Measurements from ENCODE around the gene CSN1S1. TPM values are rescaled to one million over a fixed set of nuclear protein-coding genes. Genes with fewer than 3 reads are reported as not detected.

The CSN1S1 gene
- total RNA-seq, 1 experiment from 2014 or later = not detected

DNA sequence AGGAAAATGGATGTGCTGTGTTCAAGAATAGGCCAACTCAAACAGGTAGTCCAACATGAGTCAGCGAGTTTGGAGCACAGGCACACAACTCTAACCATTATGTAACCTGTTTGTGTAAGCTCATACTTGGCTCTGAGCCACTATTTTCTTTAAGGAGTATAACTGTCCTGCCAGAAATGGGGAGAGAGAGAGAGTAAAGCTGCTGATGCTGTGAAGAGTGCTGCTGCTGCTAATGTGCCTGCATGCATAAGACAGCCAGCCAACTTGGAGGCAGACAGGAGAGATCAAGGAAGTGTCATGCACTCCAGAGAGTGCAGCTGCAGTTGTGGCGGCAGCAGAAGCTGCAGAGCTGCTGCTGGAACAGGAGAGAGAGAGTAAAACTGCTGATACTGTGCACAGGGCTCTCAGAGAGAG lies 53.2 kb downstream of the CSN1S1 start:
- Mint-ChIP-seq H3K4me1 (peaks cover 6% of the 10 kb centered on the region; the same call in 1 of the 2 replicates), H3K36me3 (no peaks in the 10 kb centered on the region), H3K27me3 (ENCODE audit: low read depth) (no peaks in the 10 kb centered on the region), H3K9me3 (no peaks in the 10 kb centered on the region), H3K27ac (no peak overlapping the region; the same call in 1 of the 2 replicates), H3K4me3 (no peak overlapping the region)
- TF ChIP-seq TEAD1 (CRISPR knock-in tag; IDR thresholded peaks at IDR 0.05) (no peak), MXD4 (CRISPR knock-in tag; IDR thresholded peaks at IDR 0.05; ENCODE audit: borderline replicate concordance) (no peak), RELA (CRISPR knock-in tag; IDR thresholded peaks at IDR 0.05; ENCODE audit: borderline replicate concordance) (no peak), ZNF219 (CRISPR knock-in tag; IDR thresholded peaks at IDR 0.05; ENCODE audit: borderline replicate concordance) (no peak), NR3C1 (CRISPR knock-in tag; conservative IDR thresholded peaks at IDR 0.05; ENCODE audit: low read depth) (no peak), NR1H2 (CRISPR knock-in tag; IDR thresholded peaks at IDR 0.05) (no peak), SP1 (CRISPR knock-in tag; conservative IDR thresholded peaks at IDR 0.05) (no peak)
- TF ChIP-seq, protein P1, sequence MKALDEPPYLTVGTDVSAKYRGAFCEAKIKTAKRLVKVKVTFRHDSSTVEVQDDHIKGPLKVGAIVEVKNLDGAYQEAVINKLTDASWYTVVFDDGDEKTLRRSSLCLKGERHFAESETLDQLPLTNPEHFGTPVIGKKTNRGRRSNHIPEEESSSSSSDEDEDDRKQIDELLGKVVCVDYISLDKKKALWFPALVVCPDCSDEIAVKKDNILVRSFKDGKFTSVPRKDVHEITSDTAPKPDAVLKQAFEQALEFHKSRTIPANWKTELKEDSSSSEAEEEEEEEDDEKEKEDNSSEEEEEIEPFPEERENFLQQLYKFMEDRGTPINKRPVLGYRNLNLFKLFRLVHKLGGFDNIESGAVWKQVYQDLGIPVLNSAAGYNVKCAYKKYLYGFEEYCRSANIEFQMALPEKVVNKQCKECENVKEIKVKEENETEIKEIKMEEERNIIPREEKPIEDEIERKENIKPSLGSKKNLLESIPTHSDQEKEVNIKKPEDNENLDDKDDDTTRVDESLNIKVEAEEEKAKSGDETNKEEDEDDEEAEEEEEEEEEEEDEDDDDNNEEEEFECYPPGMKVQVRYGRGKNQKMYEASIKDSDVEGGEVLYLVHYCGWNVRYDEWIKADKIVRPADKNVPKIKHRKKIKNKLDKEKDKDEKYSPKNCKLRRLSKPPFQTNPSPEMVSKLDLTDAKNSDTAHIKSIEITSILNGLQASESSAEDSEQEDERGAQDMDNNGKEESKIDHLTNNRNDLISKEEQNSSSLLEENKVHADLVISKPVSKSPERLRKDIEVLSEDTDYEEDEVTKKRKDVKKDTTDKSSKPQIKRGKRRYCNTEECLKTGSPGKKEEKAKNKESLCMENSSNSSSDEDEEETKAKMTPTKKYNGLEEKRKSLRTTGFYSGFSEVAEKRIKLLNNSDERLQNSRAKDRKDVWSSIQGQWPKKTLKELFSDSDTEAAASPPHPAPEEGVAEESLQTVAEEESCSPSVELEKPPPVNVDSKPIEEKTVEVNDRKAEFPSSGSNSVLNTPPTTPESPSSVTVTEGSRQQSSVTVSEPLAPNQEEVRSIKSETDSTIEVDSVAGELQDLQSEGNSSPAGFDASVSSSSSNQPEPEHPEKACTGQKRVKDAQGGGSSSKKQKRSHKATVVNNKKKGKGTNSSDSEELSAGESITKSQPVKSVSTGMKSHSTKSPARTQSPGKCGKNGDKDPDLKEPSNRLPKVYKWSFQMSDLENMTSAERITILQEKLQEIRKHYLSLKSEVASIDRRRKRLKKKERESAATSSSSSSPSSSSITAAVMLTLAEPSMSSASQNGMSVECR (CRISPR knock-in tag; IDR thresholded peaks at IDR 0.05; ENCODE audit: borderline replicate concordance) = no peak
- TF ChIP-seq, protein P2, sequence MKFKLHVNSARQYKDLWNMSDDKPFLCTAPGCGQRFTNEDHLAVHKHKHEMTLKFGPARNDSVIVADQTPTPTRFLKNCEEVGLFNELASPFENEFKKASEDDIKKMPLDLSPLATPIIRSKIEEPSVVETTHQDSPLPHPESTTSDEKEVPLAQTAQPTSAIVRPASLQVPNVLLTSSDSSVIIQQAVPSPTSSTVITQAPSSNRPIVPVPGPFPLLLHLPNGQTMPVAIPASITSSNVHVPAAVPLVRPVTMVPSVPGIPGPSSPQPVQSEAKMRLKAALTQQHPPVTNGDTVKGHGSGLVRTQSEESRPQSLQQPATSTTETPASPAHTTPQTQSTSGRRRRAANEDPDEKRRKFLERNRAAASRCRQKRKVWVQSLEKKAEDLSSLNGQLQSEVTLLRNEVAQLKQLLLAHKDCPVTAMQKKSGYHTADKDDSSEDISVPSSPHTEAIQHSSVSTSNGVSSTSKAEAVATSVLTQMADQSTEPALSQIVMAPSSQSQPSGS (CRISPR knock-in tag; IDR thresholded peaks at IDR 0.05; ENCODE audit: borderline replicate concordance, low read depth) = no peak
- TF ChIP-seq, protein P3, sequence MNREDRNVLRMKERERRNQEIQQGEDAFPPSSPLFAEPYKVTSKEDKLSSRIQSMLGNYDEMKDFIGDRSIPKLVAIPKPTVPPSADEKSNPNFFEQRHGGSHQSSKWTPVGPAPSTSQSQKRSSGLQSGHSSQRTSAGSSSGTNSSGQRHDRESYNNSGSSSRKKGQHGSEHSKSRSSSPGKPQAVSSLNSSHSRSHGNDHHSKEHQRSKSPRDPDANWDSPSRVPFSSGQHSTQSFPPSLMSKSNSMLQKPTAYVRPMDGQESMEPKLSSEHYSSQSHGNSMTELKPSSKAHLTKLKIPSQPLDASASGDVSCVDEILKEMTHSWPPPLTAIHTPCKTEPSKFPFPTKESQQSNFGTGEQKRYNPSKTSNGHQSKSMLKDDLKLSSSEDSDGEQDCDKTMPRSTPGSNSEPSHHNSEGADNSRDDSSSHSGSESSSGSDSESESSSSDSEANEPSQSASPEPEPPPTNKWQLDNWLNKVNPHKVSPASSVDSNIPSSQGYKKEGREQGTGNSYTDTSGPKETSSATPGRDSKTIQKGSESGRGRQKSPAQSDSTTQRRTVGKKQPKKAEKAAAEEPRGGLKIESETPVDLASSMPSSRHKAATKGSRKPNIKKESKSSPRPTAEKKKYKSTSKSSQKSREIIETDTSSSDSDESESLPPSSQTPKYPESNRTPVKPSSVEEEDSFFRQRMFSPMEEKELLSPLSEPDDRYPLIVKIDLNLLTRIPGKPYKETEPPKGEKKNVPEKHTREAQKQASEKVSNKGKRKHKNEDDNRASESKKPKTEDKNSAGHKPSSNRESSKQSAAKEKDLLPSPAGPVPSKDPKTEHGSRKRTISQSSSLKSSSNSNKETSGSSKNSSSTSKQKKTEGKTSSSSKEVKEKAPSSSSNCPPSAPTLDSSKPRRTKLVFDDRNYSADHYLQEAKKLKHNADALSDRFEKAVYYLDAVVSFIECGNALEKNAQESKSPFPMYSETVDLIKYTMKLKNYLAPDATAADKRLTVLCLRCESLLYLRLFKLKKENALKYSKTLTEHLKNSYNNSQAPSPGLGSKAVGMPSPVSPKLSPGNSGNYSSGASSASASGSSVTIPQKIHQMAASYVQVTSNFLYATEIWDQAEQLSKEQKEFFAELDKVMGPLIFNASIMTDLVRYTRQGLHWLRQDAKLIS (CRISPR knock-in tag; IDR thresholded peaks at IDR 0.05; ENCODE audit: borderline replicate concordance) = no peak
- TF ChIP-seq, protein P4, sequence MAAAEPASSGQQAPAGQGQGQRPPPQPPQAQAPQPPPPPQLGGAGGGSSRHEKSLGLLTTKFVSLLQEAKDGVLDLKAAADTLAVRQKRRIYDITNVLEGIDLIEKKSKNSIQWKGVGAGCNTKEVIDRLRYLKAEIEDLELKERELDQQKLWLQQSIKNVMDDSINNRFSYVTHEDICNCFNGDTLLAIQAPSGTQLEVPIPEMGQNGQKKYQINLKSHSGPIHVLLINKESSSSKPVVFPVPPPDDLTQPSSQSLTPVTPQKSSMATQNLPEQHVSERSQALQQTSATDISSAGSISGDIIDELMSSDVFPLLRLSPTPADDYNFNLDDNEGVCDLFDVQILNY (CRISPR knock-in tag; IDR thresholded peaks at IDR 0.05) = no peak
- DNase-seq (ENCODE audit: low spot score) (no peak), ATAC-seq (peak; percentile 69)
- ChIA-PET CTCF (interaction anchor here (0.5 kb wide), 1 partner anchor 198 kb away, joined by 3 read pairs; no protein-coding TSS in a partner anchor), POLR2A (no interaction called here)

DNA sequence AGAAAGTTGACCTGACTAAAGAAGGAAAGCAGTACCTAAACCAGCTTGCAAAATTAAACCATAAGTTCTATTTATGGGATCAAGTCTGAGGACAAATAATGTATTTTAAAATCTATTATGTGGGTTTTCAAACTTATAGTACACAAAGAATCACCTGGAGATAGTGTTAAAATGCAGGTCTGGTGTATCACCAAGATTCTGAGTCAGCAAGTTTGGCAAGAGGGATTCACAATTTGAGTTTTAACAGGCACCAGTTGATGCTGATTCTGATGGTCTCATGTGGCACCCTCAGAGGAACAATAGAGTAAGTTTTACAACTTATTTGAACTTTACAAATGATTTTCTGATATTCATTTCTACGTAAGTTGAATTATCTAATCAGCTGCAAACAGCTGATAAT lies 55.8 kb downstream of the CSN1S1 start:
- Mint-ChIP-seq H3K36me3 (no peaks in the 10 kb centered on the region), H3K9me3 (no peaks in the 10 kb centered on the region), H3K4me1 (peaks cover 6% of the 10 kb centered on the region; the same call in 1 of the 2 replicates), H3K27me3 (ENCODE audit: low read depth) (no peaks in the 10 kb centered on the region), H3K4me3 (no peak overlapping the region), H3K27ac (no peak overlapping the region)
- DNase-seq (ENCODE audit: low spot score) (no peak), ATAC-seq (no peak)
- ChIA-PET POLR2A (no interaction called here), CTCF (no interaction called here)
- TF ChIP-seq RELA (CRISPR knock-in tag; IDR thresholded peaks at IDR 0.05; ENCODE audit: borderline replicate concordance) (no peak), NFATC4 (CRISPR knock-in tag; IDR thresholded peaks at IDR 0.05) (no peak)
- TF ChIP-seq, protein P5, sequence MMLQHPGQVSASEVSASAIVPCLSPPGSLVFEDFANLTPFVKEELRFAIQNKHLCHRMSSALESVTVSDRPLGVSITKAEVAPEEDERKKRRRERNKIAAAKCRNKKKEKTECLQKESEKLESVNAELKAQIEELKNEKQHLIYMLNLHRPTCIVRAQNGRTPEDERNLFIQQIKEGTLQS (CRISPR knock-in tag; conservative IDR thresholded peaks at IDR 0.05) = no peak

Measured in WTC11 (cell line).